Amygdala (tissue), 56 donors: Measurements from ENCODE around the gene OR8K3.

ENCODE experiments used
- DNase-seq, 56 donors: peaks; one replicate each; lab custom pipeline; 2025; lab: John Stamatoyannopoulos, UW

OR8K3 gene

GRCh38 chr11:56314844-56315243, at the start of gene OR8K3:
OR8K3 (plus strand) TSS chr11:56315144; CDS start chr11:56318307, 3,163 bp downstream.
- no peak for DNase-seq

GRCh38 chr11:56271092-56271491, 43.9 kb upstream of the OR8K3 start:
- no peak for DNase-seq

GRCh38 chr11:56273854-56274253, 41.1 kb upstream of the OR8K3 start, which contains the start of gene OR5T1:
OR5T1 (plus strand) TSS chr11:56274154; CDS start chr11:56275639, 1,485 bp downstream.
- DNase-seq, result no peak

GRCh38 chr11:56292154-56292553, 22.8 kb upstream of the OR8K3 start, which contains the start of gene OR8H1:
OR8H1 (minus strand) TSS chr11:56292254; CDS start chr11:56291062, 1,192 bp downstream.
- DNase-seq, result no peak

DNA sequence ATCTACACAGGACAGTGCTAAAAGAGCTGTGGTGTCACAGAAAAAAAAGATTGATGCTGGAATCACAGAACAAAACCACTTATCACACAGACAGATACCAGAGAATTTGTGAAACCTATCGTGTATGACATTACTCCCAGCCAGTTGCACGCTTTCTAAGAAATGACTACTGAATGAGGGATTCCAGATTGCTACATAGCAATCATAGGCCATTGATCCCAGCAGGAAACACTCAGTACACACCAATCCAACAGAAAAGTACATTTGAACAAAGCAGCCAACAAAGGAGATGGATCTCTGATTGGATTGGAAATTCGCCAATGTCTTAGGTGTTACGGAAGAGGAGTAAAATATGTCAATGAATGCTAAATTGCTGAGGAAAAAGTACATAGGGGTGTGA, 18.0 kb upstream of the OR8K3 start:
- no peak for DNase-seq

DNA sequence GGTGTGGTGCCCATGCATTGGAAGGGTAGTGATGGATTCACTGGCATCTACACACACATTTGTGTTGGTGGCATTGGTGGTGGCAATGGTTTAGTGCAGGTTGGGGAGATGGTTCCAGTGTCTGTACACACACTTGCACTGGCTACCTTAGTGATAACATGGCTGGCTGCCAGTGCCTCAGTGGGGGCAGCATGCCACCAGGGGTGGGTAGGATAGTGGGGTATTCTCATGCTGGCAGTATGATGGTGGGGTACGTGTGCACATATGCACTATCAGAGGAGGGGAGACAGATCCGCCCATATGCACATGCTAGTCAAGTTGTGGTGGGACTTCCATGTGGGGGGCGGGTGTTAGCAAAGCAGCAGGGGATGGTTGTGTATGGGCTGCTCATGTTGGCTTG, 7.1 kb upstream of the OR8K3 start:
- DNase-seq, result no peak

- no peak for DNase-seq
Measured at GRCh38 chr11:56331861-56332491, 17.0 kb downstream of the OR8K3 start.

DNA sequence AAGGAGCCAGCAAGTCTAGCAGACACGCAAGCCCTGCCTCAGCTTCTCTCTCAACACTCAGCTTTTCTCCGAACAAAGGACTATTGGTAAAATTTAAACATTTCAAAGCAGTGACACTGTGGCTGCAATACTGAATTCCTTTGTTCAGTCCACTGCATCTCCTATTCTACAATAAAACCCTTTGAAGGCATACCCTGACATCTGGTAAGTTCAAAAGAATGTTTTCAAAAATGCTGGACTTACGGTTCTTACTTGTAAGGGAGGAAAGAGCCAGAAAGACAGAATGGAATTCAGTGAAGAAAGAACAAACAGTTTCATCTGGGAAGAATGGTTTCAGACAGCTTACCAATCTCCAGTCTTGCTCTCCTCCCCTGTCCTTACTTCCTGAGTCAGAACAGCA, 18.2 kb downstream of the OR8K3 start:
- no peak for DNase-seq

DNA sequence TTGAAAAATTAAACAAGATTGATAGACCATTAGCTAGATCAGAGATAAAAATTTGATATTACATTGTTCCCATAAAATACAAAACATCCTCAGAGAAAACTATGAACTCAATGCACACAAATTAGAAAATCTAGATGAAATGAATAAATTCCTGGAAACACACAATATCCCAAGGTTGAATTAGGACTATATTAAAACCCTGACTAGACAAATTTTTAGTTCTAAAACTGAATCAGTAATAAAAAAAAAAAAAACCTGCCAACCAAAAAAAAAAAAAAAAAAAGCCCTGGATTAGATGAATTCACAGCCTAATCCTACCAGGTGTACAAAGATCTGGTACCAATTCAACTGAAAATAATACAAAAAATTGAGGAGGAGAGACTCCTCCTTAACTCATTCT, 25.3 kb downstream of the OR8K3 start:
- no peak for DNase-seq

DNA sequence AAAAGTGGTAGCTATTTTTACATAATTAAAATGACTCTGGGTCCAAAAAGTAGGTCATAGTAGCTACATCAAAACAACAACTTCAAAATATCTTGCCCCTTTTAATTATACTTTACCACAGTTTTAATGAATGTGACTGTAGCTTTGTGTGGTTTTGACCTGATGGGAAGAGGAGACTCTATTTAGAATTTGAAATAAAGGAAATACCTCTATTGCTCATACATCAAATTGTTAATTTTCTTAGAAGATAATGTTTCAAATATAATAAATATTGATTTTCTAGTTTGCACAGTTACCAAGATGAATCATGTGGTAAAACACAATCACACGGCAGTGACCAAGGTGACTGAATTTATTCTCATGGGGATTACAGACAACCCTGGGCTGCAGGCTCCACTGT, 30.8 kb downstream of the OR8K3 start, which contains the start of gene OR8K1:
Gene OR8K1 (plus strand): TSS at position 301 of the 400 bp plus-strand sequence. CDS start 0 bp downstream, at position 301.
- DNase-seq, result no peak

DNA sequence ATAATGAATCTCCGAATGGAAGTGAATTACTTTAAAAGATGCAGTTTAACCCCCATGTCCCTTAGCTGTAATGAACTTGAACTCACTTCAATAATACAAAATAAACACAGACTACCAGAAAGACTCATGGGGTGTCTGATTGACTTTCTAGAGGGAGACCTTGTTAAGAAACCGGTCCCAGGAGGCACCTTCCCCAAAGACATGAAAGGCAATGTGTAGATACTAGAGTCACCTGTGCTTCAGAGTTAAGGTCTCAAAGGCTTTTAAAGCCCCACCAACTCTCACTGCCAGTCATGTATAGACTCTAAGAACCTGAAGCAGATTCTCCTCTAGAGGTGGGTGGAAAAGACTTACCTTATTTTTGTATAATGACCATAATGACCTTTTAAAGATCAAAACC, 39.0 kb downstream of the OR8K3 start, which contains the start of gene OR8J1:
Gene OR8J1 (plus strand): TSS at position 301 of the 400 bp plus-strand sequence. CDS start 5,956 bp downstream, outside the sequence.
- DNase-seq, result no peak
